Prostate gland (tissue), 2 donors: ENCODE measurements around the gene OTUD6A.

Experiments used
- CTCF ChIP-seq, 4 experiments: fragments of 200-600 bp in 2 of 4; fragments of 450-650 bp in 2 of 4; sonication (generic) in 2 of 4; IDR thresholded peaks; 1 replicate in 3 of 4; 2 replicates in 1 of 4; pipeline ENCODE4 v1.5.1; 2016 to 2019; ENCODE audit warnings: antibody characterized with exemption in 4 of 4, mild to moderate bottlenecking in 2 of 4, moderate library complexity in 2 of 4
- POLR2AphosphoS5 ChIP-seq: sonication (generic); formaldehyde crosslinking; IDR thresholded peaks from one replicate; pipeline ENCODE4 v1.6.1; 2017; ENCODE audit warnings: antibody characterized with exemption

- peak in 1 of 4 experiments; percentile 20 for TF ChIP-seq CTCF (IDR thresholded peaks at IDR 0.05)
- TF ChIP-seq POLR2AphosphoS5 = no peak
Observed at GRCh38 chrX:70096052-70096451, 33.8 kb downstream of the OTUD6A start.
